HL-60 (cell line): ENCODE results near the gene CEP89.

ENCODE experiments used
- DNase-seq, 2 experiments: peaks; one replicate each; pipeline ENCODE4 v3.0.0-alpha.2; 2010 to 2020; ENCODE audit warnings: low read depth in 1 of 2, low spot score in 1 of 2
- H3K27ac ChIP-seq: fragments of 250-450 bp; sonication (Bioruptor Pico); replicated peaks from 2 replicates; pipeline ENCODE4 v1.5.1; 2020; ENCODE audit warnings: mild to moderate bottlenecking, moderate library complexity
- H3K27me3 ChIP-seq: fragments of 250-450 bp; sonication (Bioruptor Pico); 2 replicates; pipeline ENCODE4 v1.5.1; 2021; ENCODE audit warnings: mild to moderate bottlenecking, moderate library complexity; ENCODE audit not compliant: insufficient read depth, poor library complexity, severe bottlenecking
- H3K4me3 ChIP-seq: replicated peaks from 2 replicates; pipeline ENCODE4 v1.5.1; 2011; ENCODE audit warnings: mild to moderate bottlenecking, control low read depth, low read length; ENCODE audit not compliant: insufficient read depth
- CTCF ChIP-seq: IDR thresholded peaks from one replicate; pipeline ENCODE4 v1.5.1; 2011; ENCODE audit warnings: low read length, control low read depth, inconsistent platforms; ENCODE audit not compliant: insufficient read depth
- GABPA ChIP-seq: IDR thresholded peaks from 2 replicates; pipeline ENCODE4 v1.6.1; 2012; ENCODE audit warnings: low read depth
- POLR2AphosphoS5 ChIP-seq: IDR thresholded peaks from 2 replicates; pipeline ENCODE4 v1.6.1; 2012; ENCODE audit warnings: low read depth
- REST ChIP-seq: IDR thresholded peaks from 2 replicates; pipeline ENCODE4 v1.6.1; 2012; ENCODE audit warnings: low read depth; ENCODE audit not compliant: insufficient replicate concordance
- SPI1 ChIP-seq: IDR thresholded peaks from 2 replicates; pipeline ENCODE4 v1.6.1; 2012; ENCODE audit warnings: low read depth, mild to moderate bottlenecking, borderline replicate concordance

Gene CEP89

GRCh38 chr19:32877323-32877912 is 94.3 kb downstream of the CEP89 start:
- no peak overlapping the region for H3K27ac ChIP-seq
- TF ChIP-seq CTCF (no peak), POLR2AphosphoS5 (no peak), REST (no peak), SPI1 (no peak), GABPA (no peak)

GRCh38 chr19:32876919-32877285 is 94.9 kb downstream of the CEP89 start:
- no peak for TF ChIP-seq POLR2AphosphoS5
- TF ChIP-seq GABPA, result no peak
- TF ChIP-seq CTCF, result no peak
- TF ChIP-seq REST, result no peak
- TF ChIP-seq SPI1, result no peak
- no peak for DNase-seq
- no peaks in the 10 kb centered on the region for H3K27me3 ChIP-seq
- H3K4me3 ChIP-seq, result no peak overlapping the region
- H3K27ac ChIP-seq, result no peak overlapping the region

More at GRCh38 chr19:32877323-32877912, 94.3 kb downstream of the CEP89 start:
- Histone ChIP-seq H3K27me3 (no peaks in the 10 kb centered on the region), H3K4me3 (no peak overlapping the region)
- no peak for DNase-seq

GRCh38 chr19:32876236-32876918 is 95.4 kb downstream of the CEP89 start:
- TF ChIP-seq CTCF (no peak), REST (no peak), GABPA (no peak), POLR2AphosphoS5 (no peak), SPI1 (no peak)
- H3K27ac ChIP-seq, result no peak overlapping the region
- H3K27me3 ChIP-seq, result no peaks in the 10 kb centered on the region
- no peak overlapping the region for H3K4me3 ChIP-seq
- DNase-seq, result no peak
